T47D (cell line): ENCODE data around the gene FKRP.

Experiments
- DNase-seq, 2 experiments: peaks; one replicate each; pipeline versions ENCODE4 v3.0.0 to v3.0.0-alpha.2; 2011 to 2012; ENCODE audit warnings: low read depth in 1 of 2, low spot score in 1 of 2
- JUND ChIP-seq: IDR thresholded peaks from 2 replicates; pipeline ENCODE4 v1.6.1; 2012; ENCODE audit warnings: low read depth
- in situ Hi-C: cut with HindIII; loops from 2 replicates; pipeline ENCODE4 v1.10.0; 2016; ENCODE audit warnings: low sequenced_read_pairs, low pct_unique_long_range_greater_than_20kb

The FKRP gene

GRCh38 chr19:46730595-46730994 lies 15.3 kb upstream of the FKRP start:
- DNase-seq = no peak
- in situ Hi-C loops = no loop called here
- no peak for TF ChIP-seq JUND

GRCh38 chr19:46731007-46731501 lies 14.8 kb upstream of the FKRP start:
- no peak for TF ChIP-seq JUND
- peak; percentile 73 to 89 for DNase-seq
- in situ Hi-C loops = no loop called here

- DNase-seq = no peak
- no peak for TF ChIP-seq JUND
- in situ Hi-C loops = no loop called here
Observed at GRCh38 chr19:46731584-46731983, 14.3 kb upstream of the FKRP start.

GRCh38 chr19:46732172-46732938 lies 13.5 kb upstream of the FKRP start:
- no peak for TF ChIP-seq JUND
- no peak for DNase-seq
- in situ Hi-C loops = no loop called here

- DNase-seq = no peak
- in situ Hi-C loops = no loop called here
- TF ChIP-seq JUND = no peak
Observed at GRCh38 chr19:46732966-46733689, 12.7 kb upstream of the FKRP start.

GRCh38 chr19:46733690-46734292 lies 12.1 kb upstream of the FKRP start:
- no peak for DNase-seq
- TF ChIP-seq JUND = no peak
- in situ Hi-C loops = no loop called here

GRCh38 chr19:46736531-46737297 lies 9.1 kb upstream of the FKRP start:
- TF ChIP-seq JUND = no peak
- no peak for DNase-seq
- in situ Hi-C loops = no loop called here

- in situ Hi-C loops = no loop called here
- TF ChIP-seq JUND = no peak
- DNase-seq = no peak
Observed at GRCh38 chr19:46737298-46737654, 8.6 kb upstream of the FKRP start.

GRCh38 chr19:46737761-46738171 lies 8.1 kb upstream of the FKRP start:
- DNase-seq = no peak
- no peak for TF ChIP-seq JUND
- in situ Hi-C loops = no loop called here

GRCh38 chr19:46739290-46739771 lies 6.5 kb upstream of the FKRP start:
- TF ChIP-seq JUND = no peak
- DNase-seq = no peak
- in situ Hi-C loops = no loop called here

- no peak for TF ChIP-seq JUND
- in situ Hi-C loops = no loop called here
- no peak for DNase-seq
Observed at GRCh38 chr19:46741447-46741846, 4.4 kb upstream of the FKRP start.

- no peak for DNase-seq
- TF ChIP-seq JUND = no peak
- in situ Hi-C loops = no loop called here
Observed at GRCh38 chr19:46742926-46743480, 2.9 kb upstream of the FKRP start.
